Heart left ventricle (tissue), 16 donors: ENCODE data around the gene SLC22A23. TPM values are rescaled to one million over a fixed set of nuclear protein-coding genes. Genes with fewer than 3 reads are reported as not detected.

Source experiments
- ATAC-seq, 4 donors: fragments of 200-7000 bp; cut with Tn5 transposase; one replicate each; pipeline ENCODE4 v1.9.1; 2020 to 2022; ENCODE audit warnings: moderate library complexity in 4 of 4, mild to moderate bottlenecking in 3 of 4, moderate number of reproducible peaks in 1 of 4
- DNase-seq, 5 donors: peaks; one replicate each; pipeline ENCODE4 v3.0.0-alpha.2; 2020
- H3K27ac ChIP-seq, 12 donors: fragments of 200-600 bp; sonication (generic) in 4 of 12; one replicate each; pipeline versions ENCODE4 v1.5.0 to v1.8.0; 2016 to 2022; ENCODE audit warnings: mild to moderate bottlenecking in 2 of 12
- H3K27me3 ChIP-seq, 9 donors: fragments of 200-600 bp; sonication (generic) in 2 of 9; one replicate each; pipeline versions ENCODE4 v1.5.1 to v1.8.0; 2016 to 2022; ENCODE audit warnings: mild to moderate bottlenecking in 3 of 9
- H3K36me3 ChIP-seq, 9 donors: fragments of 200-600 bp; sonication (generic) in 2 of 9; one replicate each; pipeline versions ENCODE4 v1.5.0 to v1.8.0; 2018 to 2022; ENCODE audit warnings: mild to moderate bottlenecking in 2 of 9
- H3K4me1 ChIP-seq, 12 donors: fragments of 200-600 bp; sonication (generic) in 4 of 12; one replicate each; pipeline versions ENCODE4 v1.5.0 to v1.8.0; 2016 to 2022; ENCODE audit warnings: mild to moderate bottlenecking in 3 of 12
- H3K4me3 ChIP-seq, 12 donors: fragments of 200-600 bp; sonication (generic) in 4 of 12; one replicate each; pipeline versions ENCODE4 v1.5.0 to v1.8.0; 2017 to 2022; ENCODE audit warnings: mild to moderate bottlenecking in 9 of 12, moderate library complexity in 4 of 12
- H3K9me3 ChIP-seq, 12 donors: fragments of 200-600 bp; sonication (generic) in 4 of 12; one replicate each; pipeline versions ENCODE4 v1.5.0 to v1.8.0; 2016 to 2022; ENCODE audit warnings: mild to moderate bottlenecking in 1 of 12
- CTCF ChIP-seq, 12 donors: fragments of 200-600 bp; sonication (generic) in 4 of 12; IDR thresholded peaks; one replicate each; pipeline versions ENCODE4 v1.5.0 to v1.8.0; 2018 to 2022; ENCODE audit warnings: antibody characterized with exemption in 12 of 12, mild to moderate bottlenecking in 5 of 12
- POLR2A ChIP-seq, 2 donors: fragments of 450-650 bp; IDR thresholded peaks; one replicate each; pipeline ENCODE4 v1.6.1; 2017; ENCODE audit warnings: antibody characterized with exemption in 2 of 2, mild to moderate bottlenecking in 2 of 2, moderate library complexity in 2 of 2
- WGBS, 4 donors: extraction: QIAGEN DNeasy Blood & Tissue Kit in 2 of 4; methylation state at CpG; one replicate each; pipeline versions ENCODE4 v1.1.5 to v1.1.7; 2013 to 2018; 5-methylcytosine and 5-hydroxymethylcytosine counted together
- intact Hi-C, 10 donors: fragments of 100-400 bp; cut with DNase I; formaldehyde crosslinking; loops; one replicate each; pipeline versions ENCODE4 v1.11.1 to v1.14.2; 2022
- polyA plus RNA-seq, 2 donors: library from polyadenylated mRNA; stranded (reverse); fragments of 200-250 nt; gene quantifications; one replicate each; pipeline ENCODE4 v1.2.3, GENCODE V29; 2013
- total RNA-seq, 9 donors: library from RNA; depleted of rRNA in 2 of 9; stranded (reverse); fragments of >200 nt in 2 of 9; fragmentation: NEBNext Ultra II Directional in 3 of 9; extraction: Animal tissue kit (Norgen Biotek cat#: 25700) in 3 of 9; gene quantifications; one replicate each; pipeline versions ENCODE4 v1.1.0 to v1.2.4, GENCODE V29; 2016 to 2023
- donor health status: ischemic (EF 13 %, LVEDD 7.1; RV severe dilation, severe dysfunction).
- donor health status: healthy with polysubstance abuse.
- donor health status: DM: no; HTN: yes; CAD: no.
- donor health status: DM: no; HTN: no; CAD: no.
- donor health status: ischemic (EF 25% LVEDD 6.9; RV normal size, moderate dysfunction).
- donor health status: ischemic (EF 25% LVEDD 5.7; RV mildly dilated, moderate dysfunction).
- donor health status: healthy.
- donor health status: DM: yes; HTN: yes; CAD: no.
- donor health status: ischemic (EF 35%, LVEDD 5.7; RV mildly dilated, moderate dysfunction).
- donor health status: nonischemic (EF 11% LVEDD 7.7; RV severe dilation, severe dysfunction).
- donor health status: DM: yes; HTN: yes; CAD: no.
- donor health status: PGD.
- donor health status: ischemic (EF 29% LVEDD 5.4; RV normal size, mild dysfunction).
- donor health status: nonischemic (EF 23%, LVEDD 6.1; RV moderate dilation, normal function).

SLC22A23 gene
- total and polyA plus RNA-seq, 11 donors = 2.9 to 12.4 (median 5.2) TPM

- Histone ChIP-seq H3K4me1 (peaks cover 0 to 19% (median 3%) of the 10 kb centered on the region in 12 donors), H3K4me3 (no peak overlapping the region), H3K36me3 (no peaks in the 10 kb centered on the region), H3K9me3 (no peaks in the 10 kb centered on the region), H3K27ac (no peak overlapping the region), H3K27me3 (no peaks in the 10 kb centered on the region)
- ATAC-seq = no peak
- WGBS, 4 donors = 37 to 55% (median 42%) methylated on average over 7 of the region's 7 CpGs
- no peak for DNase-seq
- intact Hi-C loops = loop anchor here in 2 of 10 donors (10.0 kb wide), 1 partner anchor 163 kb away; the partner anchor contains the start of gene SLC22A23 (in 2 of the 2)
- TF ChIP-seq POLR2A (IDR thresholded peaks at IDR 0.05) (no peak), CTCF (IDR thresholded peaks at IDR 0.05) (no peak)
Measured at GRCh38 chr6:3291987-3292386, 164.9 kb downstream of the SLC22A23 start.

DNA sequence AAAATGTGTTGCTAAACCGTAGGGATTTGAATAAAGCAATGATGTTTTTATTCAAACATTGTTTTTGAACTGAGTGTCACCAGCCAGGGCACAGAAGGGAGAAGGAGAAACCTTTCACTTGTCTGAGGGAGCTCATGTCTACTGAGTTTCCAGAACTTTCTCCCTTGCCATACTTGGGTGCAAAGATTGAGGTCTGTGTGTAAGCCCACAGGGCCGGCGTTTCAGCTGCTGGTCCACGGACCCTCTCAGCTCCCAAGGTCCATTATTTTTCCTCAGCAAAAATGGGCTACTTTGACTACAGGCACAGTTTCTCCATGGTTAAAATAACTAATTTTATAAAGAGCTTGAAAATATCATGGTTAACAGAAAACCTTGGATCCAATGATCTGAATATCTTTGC is 165.5 kb downstream of the SLC22A23 start:
- no peaks in the 10 kb centered on the region for H3K36me3 ChIP-seq
- peaks cover 0 to 19% (median 3%) of the 10 kb centered on the region in 12 donors for H3K4me1 ChIP-seq
- H3K27ac ChIP-seq = no peak overlapping the region
- no peaks in the 10 kb centered on the region for H3K9me3 ChIP-seq
- no peak for TF ChIP-seq CTCF (IDR thresholded peaks at IDR 0.05)
- TF ChIP-seq POLR2A (IDR thresholded peaks at IDR 0.05) = no peak
- no peaks in the 10 kb centered on the region for H3K27me3 ChIP-seq
- H3K4me3 ChIP-seq = no peak overlapping the region
- ATAC-seq (no peak), DNase-seq (no peak)
- intact Hi-C loops = loop anchor here in 2 of 10 donors (10.0 kb wide), 1 partner anchor 163 kb away; the partner anchor contains the start of gene SLC22A23 (in 2 of the 2)
- 92 to 95% (median 93%) methylated on average over 4 of the region's 4 CpGs for WGBS, 4 donors

GRCh38 chr6:3290931-3291211 is 166.0 kb downstream of the SLC22A23 start:
- no peaks in the 10 kb centered on the region for H3K36me3 ChIP-seq
- H3K4me3 ChIP-seq = no peak overlapping the region
- no peak overlapping the region for H3K27ac ChIP-seq
- H3K9me3 ChIP-seq = no peaks in the 10 kb centered on the region
- intact Hi-C loops = loop anchor here in 2 of 10 donors (10.0 kb wide), 1 partner anchor 164 kb away; the partner anchor contains the start of gene SLC22A23 (in 2 of the 2)
- H3K27me3 ChIP-seq = no peaks in the 10 kb centered on the region
- ATAC-seq = no peak
- TF ChIP-seq CTCF (IDR thresholded peaks at IDR 0.05) = no peak
- no peak for TF ChIP-seq POLR2A (IDR thresholded peaks at IDR 0.05)
- DNase-seq = no peak
- peaks cover 0 to 19% (median 3%) of the 10 kb centered on the region in 12 donors for H3K4me1 ChIP-seq
- 77 to 84% (median 79%) methylated on average over 11 of the region's 11 CpGs for WGBS, 4 donors

DNA sequence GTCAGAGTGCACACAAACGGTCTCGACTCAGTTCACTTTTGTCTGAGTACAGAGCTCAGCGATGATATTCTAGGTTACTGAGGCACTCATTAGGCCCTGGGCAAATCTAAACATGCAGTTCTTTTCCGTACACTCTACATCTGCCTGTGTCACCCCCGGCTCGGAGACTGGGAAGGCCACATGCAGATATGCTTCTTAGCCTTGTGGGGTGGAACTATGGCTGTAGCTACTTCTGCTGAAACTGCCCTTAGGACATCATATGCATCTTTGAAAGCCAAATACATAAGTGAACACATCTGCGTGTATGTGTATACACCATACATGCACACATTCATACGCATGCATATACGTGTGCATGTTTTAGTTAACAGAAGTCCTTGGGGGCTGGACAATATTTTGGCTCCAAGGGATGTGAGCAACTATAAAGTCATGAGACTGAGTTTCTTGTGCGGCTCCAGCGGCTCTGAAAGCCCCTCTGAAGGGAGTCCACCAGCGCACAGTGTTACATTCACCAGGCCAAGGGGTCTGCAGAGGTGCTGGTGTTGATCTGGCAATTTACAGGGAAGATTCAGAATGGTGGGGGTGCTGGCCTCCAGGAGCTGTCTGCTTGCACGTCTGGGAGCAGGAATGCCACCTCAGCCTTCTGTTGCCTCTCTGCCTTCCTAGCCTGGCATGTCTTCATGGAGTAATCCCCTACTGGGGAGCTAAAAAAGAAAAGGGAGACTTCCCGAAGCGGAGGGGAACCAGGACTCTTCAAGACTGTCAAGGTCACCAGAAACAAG is 166.5 kb downstream of the SLC22A23 start:
- Histone ChIP-seq H3K4me1 (peaks cover 0 to 19% (median 3%) of the 10 kb centered on the region in 12 donors), H3K27ac (no peak overlapping the region), H3K36me3 (no peaks in the 10 kb centered on the region), H3K4me3 (no peak overlapping the region), H3K9me3 (no peaks in the 10 kb centered on the region), H3K27me3 (no peaks in the 10 kb centered on the region)
- no peak for ATAC-seq
- TF ChIP-seq CTCF (IDR thresholded peaks at IDR 0.05) = no peak
- no peak for TF ChIP-seq POLR2A (IDR thresholded peaks at IDR 0.05)
- 86 to 94% (median 93%) methylated on average over 15 of the region's 15 CpGs for WGBS, 4 donors
- peak in 1 of 5 donors; percentile 12 for DNase-seq
- intact Hi-C loops = loop anchor here in 2 of 10 donors (10.0 kb wide), 1 partner anchor 164 kb away; the partner anchor contains the start of gene SLC22A23 (in 2 of the 2)
